SK-N-SH treated with all-trans-retinoic acid at 6 μM for 48 hours (cell line): ENCODE measurements around the gene ADGRV1.

ENCODE experiments used
- GLIS3 ChIP-seq: fragments of 250-450 bp; sonication (Bioruptor Pico); IDR thresholded peaks from 2 replicates; pipeline ENCODE4 v1.5.0; 2020; ENCODE audit warnings: mild to moderate bottlenecking, moderate library complexity
- PPARA ChIP-seq: fragments of 250-450 bp; sonication (Bioruptor Pico); IDR thresholded peaks from 2 replicates; pipeline ENCODE4 v1.5.0; 2020; ENCODE audit warnings: mild to moderate bottlenecking, borderline replicate concordance
- ZNF565 ChIP-seq: fragments of 450-650 bp; formaldehyde crosslinking; conservative IDR thresholded peaks from 2 replicates; pipeline ENCODE4 v1.5.0; 2020; ENCODE audit warnings: low read depth, mild to moderate bottlenecking, moderate library complexity
- ZNF70 ChIP-seq: fragments of 450-650 bp; formaldehyde crosslinking; IDR thresholded peaks from 2 replicates; pipeline ENCODE4 v1.5.0; 2020; ENCODE audit warnings: mild to moderate bottlenecking, moderate library complexity
- TF ChIP-seq, protein P1 (sequence below): fragments of 250-450 bp; sonication (Bioruptor Pico); IDR thresholded peaks from 2 replicates; pipeline ENCODE4 v1.8.0; 2021; ENCODE audit warnings: low read depth, mild to moderate bottlenecking, moderate library complexity, borderline replicate concordance
- TF ChIP-seq, protein P2 (sequence below): fragments of 250-450 bp; sonication (Bioruptor Pico); IDR thresholded peaks from 2 replicates; pipeline ENCODE4 v1.5.1; 2020; ENCODE audit warnings: low read depth, mild to moderate bottlenecking, moderate library complexity

- TF ChIP-seq, protein P1, sequence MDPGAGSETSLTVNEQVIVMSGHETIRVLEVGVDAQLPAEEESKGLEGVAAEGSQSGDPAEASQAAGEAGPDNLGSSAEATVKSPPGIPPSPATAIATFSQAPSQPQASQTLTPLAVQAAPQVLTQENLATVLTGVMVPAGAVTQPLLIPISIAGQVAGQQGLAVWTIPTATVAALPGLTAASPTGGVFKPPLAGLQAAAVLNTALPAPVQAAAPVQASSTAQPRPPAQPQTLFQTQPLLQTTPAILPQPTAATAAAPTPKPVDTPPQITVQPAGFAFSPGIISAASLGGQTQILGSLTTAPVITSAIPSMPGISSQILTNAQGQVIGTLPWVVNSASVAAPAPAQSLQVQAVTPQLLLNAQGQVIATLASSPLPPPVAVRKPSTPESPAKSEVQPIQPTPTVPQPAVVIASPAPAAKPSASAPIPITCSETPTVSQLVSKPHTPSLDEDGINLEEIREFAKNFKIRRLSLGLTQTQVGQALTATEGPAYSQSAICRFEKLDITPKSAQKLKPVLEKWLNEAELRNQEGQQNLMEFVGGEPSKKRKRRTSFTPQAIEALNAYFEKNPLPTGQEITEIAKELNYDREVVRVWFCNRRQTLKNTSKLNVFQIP: no peak
- TF ChIP-seq ZNF70 (CRISPR knock-in tag) (no peak), PPARA (no peak), ZNF565 (CRISPR knock-in tag) (no peak), GLIS3 (no peak)
- TF ChIP-seq, protein P2, sequence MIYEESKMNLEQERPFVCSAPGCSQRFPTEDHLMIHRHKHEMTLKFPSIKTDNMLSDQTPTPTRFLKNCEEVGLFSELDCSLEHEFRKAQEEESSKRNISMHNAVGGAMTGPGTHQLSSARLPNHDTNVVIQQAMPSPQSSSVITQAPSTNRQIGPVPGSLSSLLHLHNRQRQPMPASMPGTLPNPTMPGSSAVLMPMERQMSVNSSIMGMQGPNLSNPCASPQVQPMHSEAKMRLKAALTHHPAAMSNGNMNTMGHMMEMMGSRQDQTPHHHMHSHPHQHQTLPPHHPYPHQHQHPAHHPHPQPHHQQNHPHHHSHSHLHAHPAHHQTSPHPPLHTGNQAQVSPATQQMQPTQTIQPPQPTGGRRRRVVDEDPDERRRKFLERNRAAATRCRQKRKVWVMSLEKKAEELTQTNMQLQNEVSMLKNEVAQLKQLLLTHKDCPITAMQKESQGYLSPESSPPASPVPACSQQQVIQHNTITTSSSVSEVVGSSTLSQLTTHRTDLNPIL: no peak
Observed at GRCh38 chr5:91123291-91123690, 564.7 kb downstream of the ADGRV1 start.
